ENCODE data around the gene UST. TPM values are rescaled to one million over a fixed set of nuclear protein-coding genes. Genes with fewer than 3 reads are reported as not detected.

The UST gene
- total RNA-seq, 2 donors from 2014 or later, result 15.3 to 16.3 TPM

DNA sequence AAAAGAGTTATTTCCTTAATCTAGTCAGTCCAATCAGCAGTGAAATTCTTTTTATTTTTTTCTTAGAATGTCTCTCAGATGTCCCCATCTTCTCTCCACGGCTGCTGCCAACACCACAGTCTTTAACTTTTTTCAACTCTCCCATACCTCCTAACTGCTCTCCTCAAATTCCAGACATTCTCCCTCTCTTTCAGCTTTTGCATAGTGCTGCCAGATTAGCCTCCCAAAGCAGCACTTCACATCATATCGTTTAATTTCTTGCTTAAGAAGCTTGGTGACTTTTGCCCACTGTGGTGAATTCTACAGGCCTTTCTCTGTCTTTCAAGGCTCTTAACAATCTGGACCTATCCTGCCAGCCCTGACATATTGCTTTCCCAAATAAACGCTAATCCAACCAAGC lies 233.4 kb downstream of the UST start:
- TF ChIP-seq CTCF (conservative IDR thresholded peaks at IDR 0.05), result no peak
- Histone ChIP-seq H3K27me3 (ENCODE audit: control insufficient read depth, insufficient read depth, low read length, poor library complexity, severe bottlenecking) (no peaks in the 10 kb centered on the region), H3K9ac (ENCODE audit: extremely low read depth, low read length, poor library complexity, severe bottlenecking) (no peak overlapping the region), H3K4me1 (ENCODE audit: control insufficient read depth, insufficient read depth, low read length) (no peaks in the 10 kb centered on the region), H3K4me3 (ENCODE audit: low read length) (no peak overlapping the region), H3K9me3 (ENCODE audit: control insufficient read depth, low read length) (no peaks in the 10 kb centered on the region), H3K27ac (ENCODE audit: low read depth, low read length) (no peak overlapping the region), H3K36me3 (ENCODE audit: control insufficient read depth, insufficient read depth, low read length) (no peaks in the 10 kb centered on the region)
- no peaks in the 10 kb centered on the region for H3K9me3 Mint-ChIP-seq
- no peak overlapping the region for H3K27ac Mint-ChIP-seq
- H3K27me3 Mint-ChIP-seq (ENCODE audit: insufficient read depth), result no peaks in the 10 kb centered on the region
- no peak for DNase-seq
- peaks cover 5% of the 10 kb centered on the region for H3K36me3 Mint-ChIP-seq (ENCODE audit: low read depth)
- H3K4me3 Mint-ChIP-seq, result no peak overlapping the region
- WGBS, 2 experiments (ENCODE audit: insufficient coverage in 1 of 2, insufficient read length in 1 of 2), result 86 to 89% methylated on average over 3 of the region's 3 CpGs
- H3K4me1 Mint-ChIP-seq, result peaks cover 12% of the 10 kb centered on the region

DNA sequence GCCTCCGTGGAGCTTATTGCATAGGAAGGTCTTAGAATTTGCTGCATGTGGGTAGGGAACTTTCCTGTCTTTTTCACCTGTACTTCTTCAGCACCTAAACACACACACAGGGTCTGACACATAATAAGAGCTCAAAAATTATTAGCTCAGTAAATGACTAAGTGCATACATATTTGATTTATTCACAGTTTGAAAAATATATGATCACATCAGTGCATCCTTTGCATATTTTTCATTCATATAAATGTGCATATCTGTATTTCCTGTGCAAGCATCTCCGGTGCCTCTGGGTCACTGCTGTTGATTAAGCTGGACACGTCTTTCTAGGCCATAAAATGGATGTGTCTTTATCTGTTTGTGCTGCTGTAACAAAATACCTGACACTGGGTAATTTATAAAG lies 234.7 kb downstream of the UST start:
- Mint-ChIP-seq H3K9me3 (no peaks in the 10 kb centered on the region), H3K36me3 (ENCODE audit: low read depth) (peaks cover 5% of the 10 kb centered on the region), H3K27me3 (ENCODE audit: insufficient read depth) (no peaks in the 10 kb centered on the region), H3K27ac (no peak overlapping the region), H3K4me1 (peaks cover 12% of the 10 kb centered on the region), H3K4me3 (no peak overlapping the region)
- H3K9ac ChIP-seq (ENCODE audit: extremely low read depth, low read length, poor library complexity, severe bottlenecking), result no peak overlapping the region
- no peaks in the 10 kb centered on the region for H3K36me3 ChIP-seq (ENCODE audit: control insufficient read depth, insufficient read depth, low read length)
- 93 to 100% methylated on average over 1 to 3 of the region's 3 CpGs for WGBS, 2 experiments (ENCODE audit: insufficient coverage in 1 of 2, insufficient read length in 1 of 2)
- DNase-seq, result no peak
- no peaks in the 10 kb centered on the region for H3K27me3 ChIP-seq (ENCODE audit: control insufficient read depth, insufficient read depth, low read length, poor library complexity, severe bottlenecking)
- TF ChIP-seq CTCF (conservative IDR thresholded peaks at IDR 0.05), result no peak
- no peaks in the 10 kb centered on the region for H3K4me1 ChIP-seq (ENCODE audit: control insufficient read depth, insufficient read depth, low read length)
- no peak overlapping the region for H3K27ac ChIP-seq (ENCODE audit: low read depth, low read length)
- no peak overlapping the region for H3K4me3 ChIP-seq (ENCODE audit: low read length)
- H3K9me3 ChIP-seq (ENCODE audit: control insufficient read depth, low read length), result no peaks in the 10 kb centered on the region

- no peaks in the 10 kb centered on the region for H3K36me3 ChIP-seq (ENCODE audit: control insufficient read depth, insufficient read depth, low read length)
- Mint-ChIP-seq H3K27me3 (ENCODE audit: insufficient read depth) (no peaks in the 10 kb centered on the region), H3K9me3 (no peaks in the 10 kb centered on the region), H3K4me3 (no peak overlapping the region), H3K4me1 (peaks cover 12% of the 10 kb centered on the region), H3K36me3 (ENCODE audit: low read depth) (peaks cover 7% of the 10 kb centered on the region), H3K27ac (no peak overlapping the region)
- H3K9ac ChIP-seq (ENCODE audit: extremely low read depth, low read length, poor library complexity, severe bottlenecking), result no peak overlapping the region
- H3K27ac ChIP-seq (ENCODE audit: low read depth, low read length), result no peak overlapping the region
- H3K27me3 ChIP-seq (ENCODE audit: control insufficient read depth, insufficient read depth, low read length, poor library complexity, severe bottlenecking), result no peaks in the 10 kb centered on the region
- TF ChIP-seq CTCF (conservative IDR thresholded peaks at IDR 0.05), result no peak
- no peak for DNase-seq
- no peak overlapping the region for H3K4me3 ChIP-seq (ENCODE audit: low read length)
- H3K9me3 ChIP-seq (ENCODE audit: control insufficient read depth, low read length), result no peaks in the 10 kb centered on the region
- no peaks in the 10 kb centered on the region for H3K4me1 ChIP-seq (ENCODE audit: control insufficient read depth, insufficient read depth, low read length)
- WGBS, 2 experiments (ENCODE audit: insufficient coverage in 1 of 2, insufficient read length in 1 of 2), result 88 to 90% methylated on average over 9 of the region's 9 CpGs
Observed at GRCh38 chr6:148983101-148983761, 236.4 kb downstream of the UST start.
